Measurements from ENCODE around the gene ZBTB2.

ZBTB2 gene

DNA sequence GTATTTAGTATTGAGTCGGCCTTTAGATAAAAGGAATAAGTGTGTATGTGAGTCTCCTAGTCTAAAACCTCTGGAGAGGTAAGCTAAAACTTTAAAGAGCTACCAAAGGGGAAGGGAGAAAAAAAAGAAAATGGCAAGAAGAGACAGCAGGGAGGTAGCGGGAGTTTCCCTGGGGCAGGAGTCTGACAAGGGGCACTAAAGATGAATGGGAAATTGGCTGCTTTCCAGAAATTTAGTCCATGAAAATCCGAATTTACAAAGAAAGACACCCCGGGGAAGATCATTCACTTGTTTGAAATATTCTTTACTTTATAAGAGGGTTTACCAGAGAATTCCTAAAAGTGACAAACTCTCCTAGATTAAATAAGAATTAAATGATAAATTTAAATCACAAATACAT, 41.3 kb upstream of the ZBTB2 start (continued):
- TF ChIP-seq, protein P1, sequence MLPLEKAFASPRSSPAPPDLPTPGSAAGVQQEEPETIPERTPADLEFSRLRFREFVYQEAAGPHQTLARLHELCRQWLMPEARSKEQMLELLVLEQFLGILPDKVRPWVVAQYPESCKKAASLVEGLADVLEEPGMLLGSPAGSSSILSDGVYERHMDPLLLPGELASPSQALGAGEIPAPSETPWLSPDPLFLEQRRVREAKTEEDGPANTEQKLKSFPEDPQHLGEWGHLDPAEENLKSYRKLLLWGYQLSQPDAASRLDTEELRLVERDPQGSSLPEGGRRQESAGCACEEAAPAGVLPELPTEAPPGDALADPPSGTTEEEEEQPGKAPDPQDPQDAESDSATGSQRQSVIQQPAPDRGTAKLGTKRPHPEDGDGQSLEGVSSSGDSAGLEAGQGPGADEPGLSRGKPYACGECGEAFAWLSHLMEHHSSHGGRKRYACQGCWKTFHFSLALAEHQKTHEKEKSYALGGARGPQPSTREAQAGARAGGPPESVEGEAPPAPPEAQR (tag by site-specific recombination; IDR thresholded peaks at IDR 0.05), result no peak
- TF ChIP-seq ZNF24 (tag by site-specific recombination; IDR thresholded peaks at IDR 0.05), result no peak
- TF ChIP-seq, protein P2, sequence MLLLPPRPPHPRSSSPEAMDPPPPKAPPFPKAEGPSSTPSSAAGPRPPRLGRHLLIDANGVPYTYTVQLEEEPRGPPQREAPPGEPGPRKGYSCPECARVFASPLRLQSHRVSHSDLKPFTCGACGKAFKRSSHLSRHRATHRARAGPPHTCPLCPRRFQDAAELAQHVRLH (tag by site-specific recombination; IDR thresholded peaks at IDR 0.05), result no peak
- no peak for TF ChIP-seq ZNF830 (tag by site-specific recombination; IDR thresholded peaks at IDR 0.05; ENCODE audit: low read depth)
- TF ChIP-seq ZNF521 (tag by site-specific recombination; IDR thresholded peaks at IDR 0.05), result no peak
- TF ChIP-seq ZNF121 (tag by site-specific recombination; IDR thresholded peaks at IDR 0.05), result no peak
- TF ChIP-seq, protein P3, sequence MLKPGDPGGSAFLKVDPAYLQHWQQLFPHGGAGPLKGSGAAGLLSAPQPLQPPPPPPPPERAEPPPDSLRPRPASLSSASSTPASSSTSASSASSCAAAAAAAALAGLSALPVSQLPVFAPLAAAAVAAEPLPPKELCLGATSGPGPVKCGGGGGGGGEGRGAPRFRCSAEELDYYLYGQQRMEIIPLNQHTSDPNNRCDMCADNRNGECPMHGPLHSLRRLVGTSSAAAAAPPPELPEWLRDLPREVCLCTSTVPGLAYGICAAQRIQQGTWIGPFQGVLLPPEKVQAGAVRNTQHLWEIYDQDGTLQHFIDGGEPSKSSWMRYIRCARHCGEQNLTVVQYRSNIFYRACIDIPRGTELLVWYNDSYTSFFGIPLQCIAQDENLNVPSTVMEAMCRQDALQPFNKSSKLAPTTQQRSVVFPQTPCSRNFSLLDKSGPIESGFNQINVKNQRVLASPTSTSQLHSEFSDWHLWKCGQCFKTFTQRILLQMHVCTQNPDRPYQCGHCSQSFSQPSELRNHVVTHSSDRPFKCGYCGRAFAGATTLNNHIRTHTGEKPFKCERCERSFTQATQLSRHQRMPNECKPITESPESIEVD (tag by site-specific recombination; IDR thresholded peaks at IDR 0.05), result no peak
- TF ChIP-seq HOXC10 (CRISPR knock-in tag; IDR thresholded peaks at IDR 0.05), result no peak
- TF ChIP-seq ZBTB1 (tag by site-specific recombination; IDR thresholded peaks at IDR 0.05), result no peak
- no peak for TF ChIP-seq ZNF48 (tag by site-specific recombination; IDR thresholded peaks at IDR 0.05)
- TF ChIP-seq ZBTB8A (tag by site-specific recombination; IDR thresholded peaks at IDR 0.05), result no peak

DNA sequence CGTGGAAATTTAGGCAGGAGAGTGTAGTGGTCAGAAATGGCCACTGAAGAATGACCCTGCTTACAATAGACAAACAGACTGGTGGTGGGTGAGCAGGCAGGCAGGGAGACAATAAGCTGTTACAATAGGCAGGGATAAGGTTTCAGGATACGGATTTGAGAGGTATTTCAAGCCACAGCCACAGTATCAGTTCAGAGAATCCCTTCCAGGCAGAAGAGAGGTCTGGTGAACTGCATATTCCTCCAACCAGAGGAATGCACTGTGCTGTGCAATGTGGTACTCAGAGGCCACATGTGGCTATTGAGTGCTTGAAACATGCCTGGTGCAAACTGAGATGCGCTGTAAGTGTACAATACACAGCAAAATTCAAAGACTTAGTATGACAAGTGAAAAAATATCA, 40.0 kb upstream of the ZBTB2 start:
- Histone ChIP-seq H3K4me3 (ENCODE audit: low read depth, low read length) (no peak overlapping the region), H3K4me1 (ENCODE audit: control insufficient read depth, insufficient read depth, low read length) (no peaks in the 10 kb centered on the region), H3K27ac (ENCODE audit: extremely low read depth, low read depth, low read length) (no peak overlapping the region), H3K9me3 (ENCODE audit: control insufficient read depth, insufficient read depth, low read depth, low read length) (no peaks in the 10 kb centered on the region), H3K36me3 (ENCODE audit: control insufficient read depth in 2 of 2, insufficient read depth in 1 of 2, low read length in 2 of 2) (peaks cover 47 to 70% of the 10 kb centered on the region in 2 experiments)
- CTCF ChIA-PET, result no interaction called here
- TF ChIP-seq ZNF521 (tag by site-specific recombination; IDR thresholded peaks at IDR 0.05), result no peak
- no peak for TF ChIP-seq ZNF792 (tag by site-specific recombination; IDR thresholded peaks at IDR 0.05)
- POLR2A ChIA-PET, result no interaction called here

DNA sequence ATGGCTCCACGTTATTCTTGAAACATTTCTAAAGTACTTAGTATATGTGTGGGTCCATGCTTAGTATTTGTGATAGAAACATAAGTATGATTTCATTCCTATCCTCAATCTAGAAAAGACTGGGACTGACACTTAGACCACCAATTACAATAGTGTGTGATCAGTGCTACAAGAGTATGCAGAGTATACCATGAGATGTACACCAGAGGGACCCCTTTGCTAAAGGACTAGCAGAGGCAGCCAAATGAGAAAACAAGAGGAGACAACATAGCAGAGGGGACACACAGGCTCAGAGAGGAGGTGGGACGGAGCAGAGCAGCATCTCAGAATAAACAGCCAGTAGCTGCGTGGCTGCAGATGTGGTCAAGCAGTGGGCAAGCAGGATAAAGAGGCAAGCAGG, 39.5 kb upstream of the ZBTB2 start:
- H3K4me1 ChIP-seq (ENCODE audit: control insufficient read depth, insufficient read depth, low read length), result no peaks in the 10 kb centered on the region
- H3K9me3 ChIP-seq (ENCODE audit: control insufficient read depth, insufficient read depth, low read depth, low read length), result no peaks in the 10 kb centered on the region
- no peak overlapping the region for H3K4me3 ChIP-seq (ENCODE audit: low read depth, low read length)
- TF ChIP-seq, protein P4, sequence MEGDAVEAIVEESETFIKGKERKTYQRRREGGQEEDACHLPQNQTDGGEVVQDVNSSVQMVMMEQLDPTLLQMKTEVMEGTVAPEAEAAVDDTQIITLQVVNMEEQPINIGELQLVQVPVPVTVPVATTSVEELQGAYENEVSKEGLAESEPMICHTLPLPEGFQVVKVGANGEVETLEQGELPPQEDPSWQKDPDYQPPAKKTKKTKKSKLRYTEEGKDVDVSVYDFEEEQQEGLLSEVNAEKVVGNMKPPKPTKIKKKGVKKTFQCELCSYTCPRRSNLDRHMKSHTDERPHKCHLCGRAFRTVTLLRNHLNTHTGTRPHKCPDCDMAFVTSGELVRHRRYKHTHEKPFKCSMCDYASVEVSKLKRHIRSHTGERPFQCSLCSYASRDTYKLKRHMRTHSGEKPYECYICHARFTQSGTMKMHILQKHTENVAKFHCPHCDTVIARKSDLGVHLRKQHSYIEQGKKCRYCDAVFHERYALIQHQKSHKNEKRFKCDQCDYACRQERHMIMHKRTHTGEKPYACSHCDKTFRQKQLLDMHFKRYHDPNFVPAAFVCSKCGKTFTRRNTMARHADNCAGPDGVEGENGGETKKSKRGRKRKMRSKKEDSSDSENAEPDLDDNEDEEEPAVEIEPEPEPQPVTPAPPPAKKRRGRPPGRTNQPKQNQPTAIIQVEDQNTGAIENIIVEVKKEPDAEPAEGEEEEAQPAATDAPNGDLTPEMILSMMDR (tag by site-specific recombination; IDR thresholded peaks at IDR 0.05), result peak; percentile 30; the same call in 1 of the 2 replicates
- TF ChIP-seq ZNF416 (tag by site-specific recombination; IDR thresholded peaks at IDR 0.05) (no peak), ZNF654 (tag by site-specific recombination; IDR thresholded peaks at IDR 0.05; ENCODE audit: low read depth) (0 out of 2 replicates have a peak, but pooled peaks have one; percentile 5), ZNF707 (tag by site-specific recombination; IDR thresholded peaks at IDR 0.05) (no peak)
- ChIA-PET POLR2A (no interaction called here), CTCF (interaction anchor here (0.6 to 0.8 kb wide), 2 partner anchors 27 to 1525 kb away, joined by 3 to 4 read pairs; no protein-coding TSS in a partner anchor)
- H3K27ac ChIP-seq (ENCODE audit: extremely low read depth, low read depth, low read length), result no peak overlapping the region
- H3K36me3 ChIP-seq (ENCODE audit: control insufficient read depth in 2 of 2, insufficient read depth in 1 of 2, low read length in 2 of 2), result peaks cover 52 to 72% of the 10 kb centered on the region in 2 experiments

All from HEK293 (cell line).